Keratinocyte (primary cell): ENCODE measurements around the gene PLA2G6. TPM values are rescaled to one million over a fixed set of nuclear protein-coding genes. Genes with fewer than 3 reads are reported as not detected.

Experiments used
- DNase-seq: peaks from one replicate; pipeline ENCODE4 v3.0.0-alpha.2; 2011; ENCODE audit warnings: low read depth, missing footprints, low spot score
- FAIRE-seq: peaks from 2 replicates; lab custom pipeline; 2011; peaks lifted over from hg19 to GRCh38; lab: Jason Lieb, UNC
- H2AFZ ChIP-seq: 2 replicates; pipeline ENCODE4 v1.6.0; 2012; ENCODE audit warnings: low read length, control low read depth, inconsistent platforms; ENCODE audit not compliant: control insufficient read depth
- H3K27ac ChIP-seq: 2 replicates; pipeline ENCODE4 v1.5.1; 2011; ENCODE audit warnings: low read length; ENCODE audit not compliant: control insufficient read depth, insufficient read depth
- H3K27me3 ChIP-seq: 3 replicates; pipeline ENCODE4 v1.6.0; 2011; ENCODE audit warnings: low read length; ENCODE audit not compliant: control insufficient read depth, insufficient read depth; ENCODE audit errors: extremely low read depth
- H3K36me3 ChIP-seq, 2 experiments: 2 replicates in 1 of 2; 3 replicates in 1 of 2; pipeline ENCODE4 v1.5.1; 2011; ENCODE audit warnings: low read length in 2 of 2, mild to moderate bottlenecking in 1 of 2; ENCODE audit not compliant: control insufficient read depth in 2 of 2, insufficient read depth in 2 of 2; ENCODE audit errors: extremely low read depth in 1 of 2
- H3K4me1 ChIP-seq: 3 replicates; pipeline ENCODE4 v1.5.1; 2011; ENCODE audit warnings: low read length; ENCODE audit not compliant: control insufficient read depth, insufficient read depth; ENCODE audit errors: extremely low read depth
- H3K4me2 ChIP-seq: 3 replicates; pipeline ENCODE4 v1.6.0; 2011; ENCODE audit warnings: low read depth, low read length; ENCODE audit not compliant: control insufficient read depth, insufficient read depth; ENCODE audit errors: extremely low read depth
- H3K4me3 ChIP-seq, 3 experiments: fragments of 200-600 bp in 1 of 3; sonication (generic) in 1 of 3; 2 replicates in 2 of 3; 3 replicates in 1 of 3; pipeline ENCODE4 v1.5.1; 2011 to 2016; ENCODE audit warnings: low read length in 3 of 3, mild to moderate bottlenecking in 3 of 3, control low read depth in 2 of 3, inconsistent platforms in 1 of 3, low read depth in 1 of 3, mixed read lengths in 1 of 3, mixed run types in 1 of 3, moderate library complexity in 1 of 3; ENCODE audit not compliant: control insufficient read depth in 2 of 3, insufficient read depth in 2 of 3; ENCODE audit errors: extremely low read depth in 1 of 3
- H3K79me2 ChIP-seq: 2 replicates; pipeline ENCODE4 v1.6.0; 2012; ENCODE audit warnings: low read length; ENCODE audit not compliant: control insufficient read depth, insufficient read depth
- H3K9ac ChIP-seq: 3 replicates; pipeline ENCODE4 v1.6.0; 2011; ENCODE audit warnings: low read length; ENCODE audit not compliant: control insufficient read depth, insufficient read depth; ENCODE audit errors: extremely low read depth
- H3K9me1 ChIP-seq: 3 replicates; pipeline ENCODE4 v1.6.0; 2011; ENCODE audit warnings: low read length; ENCODE audit not compliant: control insufficient read depth, insufficient read depth; ENCODE audit errors: extremely low read depth
- H3K9me3 ChIP-seq: 2 replicates; pipeline ENCODE4 v1.5.1; 2012; ENCODE audit warnings: low read depth, low read length; ENCODE audit not compliant: control insufficient read depth
- H4K20me1 ChIP-seq: 3 replicates; pipeline ENCODE4 v1.6.0; 2011; ENCODE audit warnings: low read length; ENCODE audit not compliant: control insufficient read depth, insufficient read depth; ENCODE audit errors: extremely low read depth
- CTCF ChIP-seq, 3 experiments: IDR thresholded peaks in 1 of 3; conservative IDR thresholded peaks in 1 of 3; optimal IDR thresholded peaks in 1 of 3; 2 replicates in 2 of 3; 3 replicates in 1 of 3; pipeline versions ENCODE3 to v1.5.1; 2011; ENCODE audit warnings: low read length in 3 of 3, mild to moderate bottlenecking in 3 of 3, moderate library complexity in 2 of 3, control low read depth in 1 of 3, inconsistent platforms in 1 of 3; ENCODE audit not compliant: insufficient read depth in 2 of 3; ENCODE audit errors: extremely low read depth in 1 of 3
- EZH2 ChIP-seq: IDR thresholded peaks from one replicate; pipeline ENCODE4 v1.6.1; 2012; ENCODE audit warnings: inconsistent platforms, mild to moderate bottlenecking, low read length, moderate library complexity
- dilution Hi-C: fragments of 300-500 bp; cut with MboI; formaldehyde crosslinking; loops from one replicate; pipeline ENCODE4 v1.7.0; 2020; ENCODE audit warnings: low sequenced_read_pairs; ENCODE audit not compliant: extremely low pct_ligation_motif_present
- polyA plus RNA-seq, 5 experiments: library from polyadenylated mRNA; depleted of rRNA in 3 of 5; stranded (reverse) in 3 of 5; stranded (forward) in 1 of 5; unstranded in 1 of 5; fragments of >200 nt; gene quantifications; 1 replicate in 1 of 5; 2 replicates in 3 of 5; 3 replicates in 1 of 5; pipeline versions ENCODE4 v1.2.1 to v1.2.3, GENCODE V29; 2011 to 2012; ENCODE audit warnings: missing spikeins in 2 of 5, low read depth in 1 of 5, low replicate concordance in 1 of 5

Gene PLA2G6
- polyA plus RNA-seq, 1 donor (not counting 4 experiments of a cell fraction or from before 2014, with no cell fraction given), result 5.2 TPM

GRCh38 chr22:38220653-38221386 lies 39.2 kb upstream of the PLA2G6 start:
- peaks cover 4% of the 10 kb centered on the region for H3K9me1 ChIP-seq
- dilution Hi-C loops, result no loop called here
- H3K27ac ChIP-seq, result peak overlapping the region; percentile 99
- TF ChIP-seq CTCF (optimal IDR thresholded peaks at IDR 0.05 in 1 of 3, IDR thresholded peaks at IDR 0.05 in 1 of 3, conservative IDR thresholded peaks at IDR 0.05 in 1 of 3; ENCODE audit: extremely low read depth in 1 of 3, insufficient read depth in 2 of 3, low read length in 3 of 3), result no peak
- no peak for TF ChIP-seq EZH2
- no peak overlapping the region for H3K4me3 ChIP-seq
- H3K36me3 ChIP-seq, result peaks cover 11 to 18% of the 10 kb centered on the region in 2 experiments
- DNase-seq (no peak), FAIRE-seq (no peak)
- no peak overlapping the region for H2AFZ ChIP-seq
- H3K4me2 ChIP-seq, result no peak overlapping the region
- H3K9me3 ChIP-seq, result no peaks in the 10 kb centered on the region
- H3K27me3 ChIP-seq, result no peaks in the 10 kb centered on the region
- no peaks in the 10 kb centered on the region for H4K20me1 ChIP-seq
- peak overlapping the region; percentile 87 for H3K9ac ChIP-seq
- no peaks in the 10 kb centered on the region for H3K79me2 ChIP-seq
- H3K4me1 ChIP-seq, result peaks cover 52% of the 10 kb centered on the region

GRCh38 chr22:38220163-38220562 lies 38.5 kb upstream of the PLA2G6 start:
- dilution Hi-C loops, result no loop called here

More at GRCh38 chr22:38220163-38220562, 38.5 kb upstream of the PLA2G6 start:
- no peaks in the 10 kb centered on the region for H3K79me2 ChIP-seq
- DNase-seq (no peak), FAIRE-seq (no peak)
- peaks cover 52% of the 10 kb centered on the region for H3K4me1 ChIP-seq
- no peaks in the 10 kb centered on the region for H3K27me3 ChIP-seq
- peak overlapping the region; percentile 99 for H3K27ac ChIP-seq
- H4K20me1 ChIP-seq, result no peaks in the 10 kb centered on the region
- H3K36me3 ChIP-seq, result peaks cover 8 to 22% of the 10 kb centered on the region in 2 experiments
- no peak overlapping the region for H3K4me3 ChIP-seq
- H2AFZ ChIP-seq, result no peak overlapping the region
- H3K4me2 ChIP-seq, result no peak overlapping the region
- H3K9me1 ChIP-seq, result peaks cover 4% of the 10 kb centered on the region
- peak overlapping the region; percentile 87 for H3K9ac ChIP-seq
- H3K9me3 ChIP-seq, result no peaks in the 10 kb centered on the region
- TF ChIP-seq CTCF (optimal IDR thresholded peaks at IDR 0.05 in 1 of 3, IDR thresholded peaks at IDR 0.05 in 1 of 3, conservative IDR thresholded peaks at IDR 0.05 in 1 of 3; ENCODE audit: extremely low read depth in 1 of 3, insufficient read depth in 2 of 3, low read length in 3 of 3), result no peak
